DMS79 (cell line): Measurements from ENCODE around the gene GRM6.

Experiments
- DNase-seq: peaks from one replicate; lab custom pipeline; 2025; lab: John Stamatoyannopoulos, UW

The GRM6 gene

DNA sequence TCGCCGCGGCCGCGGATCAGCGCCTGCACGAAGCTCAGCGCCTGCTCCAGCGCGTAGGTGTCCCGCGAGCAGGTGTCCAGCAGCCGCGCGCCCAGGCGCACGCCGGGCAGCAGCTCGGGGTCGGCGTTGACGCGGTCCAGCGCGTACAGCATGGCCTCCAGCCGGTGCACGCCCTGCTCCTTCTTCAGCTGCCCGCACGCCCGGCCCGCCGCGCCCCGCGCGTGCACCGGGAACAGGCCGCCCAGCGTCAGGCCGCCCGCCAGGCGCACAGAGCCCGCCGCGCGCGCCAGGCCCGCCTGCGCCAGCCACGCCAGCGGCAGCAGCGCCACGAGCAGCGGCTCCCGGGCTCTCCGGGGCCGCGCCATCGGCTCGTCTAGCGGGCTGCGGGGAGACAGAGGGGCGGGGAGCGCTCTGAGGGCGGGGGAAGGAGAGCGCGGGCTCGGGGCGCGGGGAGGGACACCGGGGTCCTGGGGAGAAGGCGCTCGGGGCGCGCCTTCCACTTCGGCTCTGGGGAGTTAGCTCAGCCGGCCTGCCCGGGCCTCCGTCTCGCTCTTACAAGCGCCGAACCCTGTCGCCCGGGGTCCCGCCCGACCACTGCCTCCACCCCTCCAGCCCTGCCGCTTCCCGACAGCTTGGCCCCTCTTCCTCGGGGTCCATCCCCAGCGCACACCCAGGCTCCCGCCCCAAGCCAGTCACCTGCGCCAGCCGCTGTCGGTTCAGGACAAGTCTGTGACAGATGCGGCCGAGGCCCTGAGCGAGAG lies at the start of gene GRM6:
TSS of gene GRM6 (minus strand) at position 741 of the 761 bp plus-strand sequence. CDS start at position 365, 376 bp downstream.
- DNase-seq, result no peak

DNA sequence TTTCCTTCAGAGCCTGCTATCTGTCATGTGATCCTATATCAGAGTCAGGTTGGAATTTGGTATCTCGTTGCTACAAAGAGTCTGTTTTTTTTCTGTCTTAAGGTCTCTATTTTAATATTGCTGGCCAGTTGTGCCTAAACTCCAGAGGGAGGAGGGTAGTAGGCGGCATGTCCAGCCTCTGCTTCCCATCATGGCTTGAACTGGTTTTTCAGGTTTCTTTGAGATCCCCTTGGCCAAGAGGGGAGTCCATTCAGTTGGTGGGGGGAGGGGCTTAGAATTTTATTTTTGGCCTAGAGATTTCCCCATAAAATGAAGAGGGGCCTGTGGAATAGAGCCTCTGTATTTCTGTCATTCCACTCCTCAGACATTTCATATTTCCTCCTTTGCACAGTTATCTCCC lies 49.6 kb upstream of the GRM6 start:
- no peak for DNase-seq

- DNase-seq, result no peak
These were observed 38.0 kb upstream of the GRM6 start for GRCh38 chr5:179033004-179033580.

GRCh38 chr5:179023528-179024189 lies 28.5 kb upstream of the GRM6 start, which contains the start of gene ZNF879:
Gene ZNF879, plus strand, starts transcription at chr5:179023804. Its CDS starts 1,201 bp downstream, at chr5:179025005.
- no peak for DNase-seq

DNA sequence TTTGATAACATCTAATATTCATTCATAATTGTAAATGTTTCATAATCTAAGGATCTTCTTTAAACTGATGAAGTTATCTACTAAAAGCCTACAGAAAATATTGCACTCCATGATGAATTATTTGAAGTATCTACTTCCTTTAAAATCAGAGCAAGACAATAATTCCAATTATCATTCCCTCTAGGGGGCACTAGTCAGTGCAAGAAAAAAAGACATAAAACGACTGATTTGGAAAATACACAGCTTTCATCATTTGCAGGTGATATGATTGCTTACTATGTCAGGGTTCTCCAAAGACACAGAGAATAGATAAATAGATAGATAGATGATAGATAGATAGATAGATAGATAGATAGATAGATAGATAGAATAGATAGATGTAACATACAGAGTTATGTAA lies 13.5 kb upstream of the GRM6 start:
- DNase-seq, result no peak

GRCh38 chr5:179006564-179006963 lies 11.4 kb upstream of the GRM6 start:
- DNase-seq, result no peak

- DNase-seq, result no peak
These were observed 3.3 kb upstream of the GRM6 start for GRCh38 chr5:178998441-178998840.

GRCh38 chr5:178997191-178997590 lies 2.1 kb upstream of the GRM6 start:
- DNase-seq, result no peak

DNA sequence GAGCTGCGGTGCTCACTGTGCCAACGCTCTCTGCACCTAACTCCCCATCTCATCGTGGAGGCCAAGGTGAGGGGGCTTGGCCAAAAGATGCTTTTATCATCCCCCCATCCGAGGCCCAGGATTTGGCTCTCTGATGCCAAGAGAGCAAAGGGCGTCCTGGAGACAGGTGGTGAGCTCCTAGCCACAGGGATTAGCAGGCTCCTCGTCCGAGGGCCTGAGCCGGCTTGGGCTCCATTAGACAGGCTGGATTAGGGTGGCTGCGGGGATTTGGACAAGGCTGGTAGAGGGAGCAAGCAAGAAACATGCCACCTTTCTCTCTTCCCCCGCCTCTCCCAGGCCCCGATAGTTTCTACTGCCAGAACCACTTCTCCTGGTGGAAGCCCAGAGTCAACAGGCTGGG lies 1.0 kb upstream of the GRM6 start:
- no peak for DNase-seq

GRCh38 chr5:178995341-178995690 lies 196 bp upstream of the GRM6 start:
- DNase-seq, result no peak

GRCh38 chr5:178993955-178994579 lies 1.1 kb downstream of the GRM6 start:
- no peak for DNase-seq

DNA sequence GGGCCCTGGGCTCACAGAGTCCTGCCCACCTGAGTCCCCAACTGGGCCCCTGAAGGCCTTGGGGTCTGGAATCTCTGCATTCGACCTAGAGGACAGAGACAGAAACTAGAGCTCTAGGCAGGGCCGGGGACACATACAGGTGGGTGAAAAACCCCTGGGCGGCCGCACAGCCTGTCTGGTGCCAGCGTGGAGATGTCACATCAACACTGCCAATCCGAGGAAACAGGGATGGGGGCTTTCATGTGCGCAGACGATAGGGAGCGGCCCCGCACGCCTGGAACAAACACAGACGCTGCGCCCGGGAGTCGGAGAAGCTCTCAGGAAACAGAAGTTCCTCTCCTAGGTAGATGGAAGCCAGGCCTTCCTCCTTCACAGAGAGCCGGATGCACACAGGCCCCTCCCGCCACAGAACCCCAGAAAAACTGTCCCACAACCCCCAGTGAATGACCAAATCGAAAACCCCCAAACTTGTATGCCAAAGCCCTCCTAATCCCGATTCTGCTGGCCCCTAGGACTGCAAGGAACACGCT lies 1.8 kb downstream of the GRM6 start:
- DNase-seq, result no peak

- DNase-seq, result no peak
These were observed 2.7 kb downstream of the GRM6 start for GRCh38 chr5:178992291-178992895.

- DNase-seq, result no peak
These were observed 3.7 kb downstream of the GRM6 start for GRCh38 chr5:178991190-178992145.

GRCh38 chr5:178990491-178990890 lies 4.6 kb downstream of the GRM6 start:
- no peak for DNase-seq

- DNase-seq, result no peak
These were observed 5.8 kb downstream of the GRM6 start for GRCh38 chr5:178989311-178989710.

- DNase-seq, result no peak
These were observed 6.5 kb downstream of the GRM6 start for GRCh38 chr5:178988436-178989220.

GRCh38 chr5:178986326-178986960 lies 8.7 kb downstream of the GRM6 start:
- no peak for DNase-seq
